ENCODE measurements around the gene RELN. TPM values are rescaled to one million over a fixed set of nuclear protein-coding genes. Genes with fewer than 3 reads are reported as not detected.

Gene RELN
- total and polyA plus RNA-seq, 8 donors = 0.08 to 1.4 (median 0.64) TPM

- TF ChIP-seq CTCF (IDR thresholded peaks at IDR 0.05) = no peak
- H3K4me3 ChIP-seq = no peak overlapping the region
- H3K27me3 ChIP-seq = peaks cover 0 to 4% (median 0%) of the 10 kb centered on the region in 4 donors
- no peaks in the 10 kb centered on the region for H3K36me3 ChIP-seq
- H3K27ac ChIP-seq = no peak overlapping the region
- H3K4me1 ChIP-seq = no peaks in the 10 kb centered on the region
- H3K9me3 ChIP-seq = no peaks in the 10 kb centered on the region
- intact Hi-C loops (cut with DNase I) = no loop called here
- FAIRE-seq (no peak), ATAC-seq (no peak), DNase-seq (no peak)
- WGBS, 2 donors = 82 to 97% methylated on average over 1 of the region's 1 CpG
Observed at GRCh38 chr7:103687951-103688350, 301.5 kb downstream of the RELN start.

GRCh38 chr7:103687272-103687671, 302.2 kb downstream of the RELN start:
- Histone ChIP-seq H3K4me1 (no peaks in the 10 kb centered on the region), H3K27ac (no peak overlapping the region), H3K4me3 (no peak overlapping the region), H3K36me3 (no peaks in the 10 kb centered on the region), H3K27me3 (peaks cover 0 to 4% (median 0%) of the 10 kb centered on the region in 4 donors), H3K9me3 (no peaks in the 10 kb centered on the region)
- DNase-seq (no peak), ATAC-seq (no peak), FAIRE-seq (no peak)
- intact Hi-C loops (cut with DNase I) = no loop called here
- WGBS, 2 donors = 76 to 88% methylated on average over 1 of the region's 1 CpG
- no peak for TF ChIP-seq CTCF (IDR thresholded peaks at IDR 0.05)

- ATAC-seq = no peak
- intact Hi-C loops (cut with DNase I) = no loop called here
- no peak for TF ChIP-seq CTCF (IDR thresholded peaks at IDR 0.05)
- Histone ChIP-seq H3K4me1 (no peaks in the 10 kb centered on the region), H3K27ac (no peak overlapping the region), H3K4me3 (no peak overlapping the region), H3K27me3 (peaks cover 0 to 4% (median 0%) of the 10 kb centered on the region in 4 donors), H3K36me3 (no peaks in the 10 kb centered on the region), H3K9me3 (no peaks in the 10 kb centered on the region)
- no peak for DNase-seq
- 43 to 56% methylated on average over 2 of the region's 2 CpGs for WGBS, 2 donors
- no peak for FAIRE-seq
Observed at GRCh38 chr7:103686763-103687162, 302.7 kb downstream of the RELN start.

- Histone ChIP-seq H3K4me1 (no peaks in the 10 kb centered on the region), H3K4me3 (no peak overlapping the region), H3K27ac (no peak overlapping the region), H3K36me3 (no peaks in the 10 kb centered on the region), H3K27me3 (peaks cover 0 to 4% (median 0%) of the 10 kb centered on the region in 4 donors), H3K9me3 (no peaks in the 10 kb centered on the region)
- ATAC-seq (no peak), DNase-seq (no peak), FAIRE-seq (no peak)
- intact Hi-C loops (cut with DNase I) = no loop called here
- 78 to 79% methylated on average over 2 of the region's 2 CpGs for WGBS, 2 donors
- no peak for TF ChIP-seq CTCF (IDR thresholded peaks at IDR 0.05)
Observed at GRCh38 chr7:103686064-103686463, 303.4 kb downstream of the RELN start.

- intact Hi-C loops (cut with DNase I) = no loop called here
Observed at GRCh38 chr7:103685646-103686045, 303.8 kb downstream of the RELN start.

More at GRCh38 chr7:103685646-103686045, 303.8 kb downstream of the RELN start:
- no peak for ATAC-seq
- Histone ChIP-seq H3K27ac (no peak overlapping the region), H3K27me3 (peaks cover 0 to 4% (median 0%) of the 10 kb centered on the region in 4 donors), H3K4me1 (no peaks in the 10 kb centered on the region), H3K9me3 (no peaks in the 10 kb centered on the region), H3K4me3 (no peak overlapping the region), H3K36me3 (no peaks in the 10 kb centered on the region)
- no peak for TF ChIP-seq CTCF (IDR thresholded peaks at IDR 0.05)
- no peak for FAIRE-seq
- 68 to 81% methylated on average over 2 of the region's 2 CpGs for WGBS, 2 donors
- no peak for DNase-seq

Data from pancreas (tissue), 10 donors.